Neuronal stem cell (in vitro differentiated cells): ENCODE measurements around the gene TSSC4.

ENCODE experiments used
- DNase-seq: peaks from one replicate; pipeline ENCODE4 v3.0.0-alpha.2; 2013; ENCODE audit warnings: low spot score
- H2AFZ ChIP-seq: one replicate; pipeline ENCODE4 v1.6.1; 2013; ENCODE audit warnings: mild to moderate bottlenecking, low read length, inconsistent platforms
- H2AK5ac ChIP-seq: 2 replicates; pipeline ENCODE4 v1.6.1; 2013; ENCODE audit warnings: low read depth, mild to moderate bottlenecking, inconsistent platforms, low read length, moderate library complexity, mixed read lengths
- H2BK120ac ChIP-seq: 2 replicates; pipeline ENCODE4 v1.6.1; 2013; ENCODE audit warnings: low read depth, mild to moderate bottlenecking, inconsistent platforms, low read length, moderate library complexity, mixed read lengths
- H2BK12ac ChIP-seq: one replicate; pipeline ENCODE4 v1.6.1; 2013; ENCODE audit warnings: low read length, inconsistent platforms
- H2BK15ac ChIP-seq: 2 replicates; pipeline ENCODE4 v1.6.1; 2013; ENCODE audit warnings: mild to moderate bottlenecking, low read length, inconsistent platforms, mixed read lengths
- H2BK5ac ChIP-seq: one replicate; pipeline ENCODE4 v1.6.1; 2013; ENCODE audit warnings: inconsistent platforms, mild to moderate bottlenecking, low read length, moderate library complexity
- H3K14ac ChIP-seq: one replicate; pipeline ENCODE4 v1.6.1; 2013; ENCODE audit warnings: low read length, inconsistent platforms
- H3K18ac ChIP-seq: 2 replicates; pipeline ENCODE4 v1.6.1; 2013; ENCODE audit warnings: low read length, inconsistent platforms
- H3K23ac ChIP-seq: 2 replicates; pipeline ENCODE4 v1.6.1; 2013; ENCODE audit warnings: low read depth, mild to moderate bottlenecking, mixed read lengths, low read length, inconsistent platforms; ENCODE audit not compliant: poor library complexity
- H3K27ac ChIP-seq: replicated peaks from 3 replicates; pipeline ENCODE4 v1.5.1; 2013; ENCODE audit warnings: low read length, inconsistent platforms
- H3K27me3 ChIP-seq, 3 experiments: 2 replicates each; pipeline ENCODE4 v1.6.1; 2013; ENCODE audit warnings: low read length in 3 of 3, mild to moderate bottlenecking in 2 of 3, inconsistent platforms in 1 of 3, low read depth in 1 of 3, mixed read lengths in 1 of 3, moderate library complexity in 1 of 3; ENCODE audit not compliant: control insufficient read depth in 3 of 3, insufficient read depth in 3 of 3
- H3K36me3 ChIP-seq, 2 donors: replicated peaks in 1 of 2; 2 replicates each; pipeline ENCODE4 v1.6.1; 2013; ENCODE audit warnings: low read length in 2 of 2; ENCODE audit not compliant: control insufficient read depth in 2 of 2, insufficient read depth in 2 of 2
- H3K4ac ChIP-seq: 2 replicates; pipeline ENCODE4 v1.6.1; 2013; ENCODE audit warnings: inconsistent platforms, mild to moderate bottlenecking, low read length, moderate library complexity
- H3K4me1 ChIP-seq, 2 donors: 1 replicate in 1 of 2; 2 replicates in 1 of 2; pipeline ENCODE4 v1.6.1; 2013; ENCODE audit warnings: low read length in 2 of 2, low read depth in 1 of 2; ENCODE audit not compliant: control insufficient read depth in 2 of 2, insufficient read depth in 1 of 2
- H3K4me2 ChIP-seq: one replicate; pipeline ENCODE4 v1.6.1; 2013; ENCODE audit warnings: mild to moderate bottlenecking, low read length, inconsistent platforms; ENCODE audit not compliant: insufficient read depth, poor library complexity, severe bottlenecking
- H3K4me3 ChIP-seq, 2 donors: 2 replicates each; pipeline ENCODE4 v1.5.1; 2013; ENCODE audit warnings: low read length in 2 of 2, mild to moderate bottlenecking in 2 of 2, inconsistent platforms in 1 of 2, moderate library complexity in 1 of 2
- H3K79me1 ChIP-seq: one replicate; pipeline ENCODE4 v1.6.1; 2013; ENCODE audit warnings: low read depth, mild to moderate bottlenecking, inconsistent platforms, low read length, moderate library complexity
- H3K9ac ChIP-seq: one replicate; pipeline ENCODE4 v1.6.1; 2013; ENCODE audit warnings: mild to moderate bottlenecking, low read depth, low read length, inconsistent platforms; ENCODE audit not compliant: poor library complexity
- H3K9me3 ChIP-seq, 2 donors: replicated peaks in 1 of 2; 2 replicates each; pipeline versions ENCODE3 to v1.6.1; 2013; ENCODE audit warnings: low read length in 2 of 2, mild to moderate bottlenecking in 2 of 2, inconsistent platforms in 1 of 2, low read depth in 1 of 2, mixed read lengths in 1 of 2, moderate library complexity in 1 of 2; ENCODE audit not compliant: control insufficient read depth in 2 of 2, insufficient read depth in 1 of 2
- H4K8ac ChIP-seq: one replicate; pipeline ENCODE4 v1.6.1; 2013; ENCODE audit warnings: low read depth, mild to moderate bottlenecking, inconsistent platforms, low read length, moderate library complexity
- H4K91ac ChIP-seq: one replicate; pipeline ENCODE4 v1.6.1; 2013; ENCODE audit warnings: low read length, low read depth, mild to moderate bottlenecking, inconsistent platforms; ENCODE audit not compliant: poor library complexity
- whole genome bisulfite sequencing, 2 donors: extraction: QIAGEN DNeasy Blood & Tissue Kit; methylation state at CpG; one replicate each; pipeline ENCODE4 v1.1.7; 2013; ENCODE audit warnings: missing lambda C conversion rate in 2 of 2, mixed read lengths in 1 of 2; ENCODE audit not compliant: insufficient read length in 2 of 2, insufficient replicate concordance in 1 of 2; ENCODE audit errors: extremely low coverage in 2 of 2; 5-methylcytosine and 5-hydroxymethylcytosine counted together

Gene TSSC4

DNA sequence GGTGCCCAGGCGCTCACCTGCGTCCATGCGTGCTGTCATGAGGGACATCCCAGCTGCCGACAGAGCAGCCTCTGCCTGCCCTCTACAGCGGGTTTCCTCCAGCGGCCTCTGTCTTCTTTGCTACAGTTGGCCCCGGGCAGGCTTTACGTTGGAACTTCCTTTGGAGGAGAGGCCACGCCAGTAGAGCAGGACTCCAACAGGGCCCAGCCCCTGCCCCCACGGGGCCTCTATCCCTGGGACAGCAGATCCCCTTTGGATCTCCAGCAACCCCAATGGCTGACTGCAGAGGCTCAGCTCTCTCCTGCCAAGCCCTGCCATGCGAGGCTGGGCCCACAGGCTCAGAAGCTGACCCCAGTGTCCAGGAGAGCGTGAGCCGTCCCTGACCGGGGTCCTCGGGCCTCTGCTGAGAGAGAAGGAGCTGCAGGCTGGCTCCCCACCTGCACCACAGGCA lies 31.6 kb downstream of the TSSC4 start:
- no peak overlapping the region for H2BK15ac ChIP-seq
- H3K14ac ChIP-seq, result no peak overlapping the region
- no peak overlapping the region for H2BK5ac ChIP-seq
- no peaks in the 10 kb centered on the region for H3K79me1 ChIP-seq
- no peak overlapping the region for H3K4me3 ChIP-seq
- H3K9me3 ChIP-seq, result peaks cover 0 to 17% of the 10 kb centered on the region in 2 donors
- DNase-seq, result no peak
- no CpG with 5 or more reads among the region's 15 CpGs for WGBS, 2 donors
- peak overlapping the region; percentile 85 for H2BK120ac ChIP-seq
- no peak overlapping the region for H2AFZ ChIP-seq
- H3K36me3 ChIP-seq, result peaks cover 0 to 2% of the 10 kb centered on the region in 2 donors
- H2BK12ac ChIP-seq, result no peak overlapping the region
- H2AK5ac ChIP-seq, result peak overlapping the region; percentile 31
- no peak overlapping the region for H3K27ac ChIP-seq
- H3K27me3 ChIP-seq, result peaks cover 0 to 15% (median 2%) of the 10 kb centered on the region in 3 experiments
- no peak overlapping the region for H3K4me2 ChIP-seq
- H4K8ac ChIP-seq, result no peak overlapping the region
- H3K18ac ChIP-seq, result peak overlapping the region; percentile 13
- no peak overlapping the region for H3K9ac ChIP-seq
- no peak overlapping the region for H4K91ac ChIP-seq
- peaks cover 0 to 2% of the 10 kb centered on the region in 2 donors for H3K4me1 ChIP-seq
- no peak overlapping the region for H3K4ac ChIP-seq
- no peak overlapping the region for H3K23ac ChIP-seq

DNA sequence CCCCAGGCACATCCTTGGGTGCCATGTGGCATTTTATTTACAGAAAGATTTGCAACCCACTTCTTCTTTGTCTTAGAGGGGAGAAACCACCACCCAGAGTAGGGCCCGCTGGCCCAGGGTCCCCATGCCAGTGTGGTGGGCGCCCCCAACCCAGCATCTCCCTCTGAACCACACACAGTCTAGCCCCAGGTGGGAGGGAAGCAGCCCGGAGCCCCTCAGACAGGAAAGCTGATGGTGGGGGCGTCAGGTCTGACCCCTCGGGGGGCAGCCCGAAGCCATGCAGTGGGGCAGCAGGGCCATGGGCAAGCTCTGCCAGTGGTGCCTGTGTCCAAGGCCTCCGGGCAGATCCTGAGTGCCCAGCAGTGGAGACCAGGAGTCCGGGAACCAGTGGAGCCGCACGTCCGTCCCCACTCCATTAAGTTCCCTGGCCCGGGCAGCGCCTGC lies 32.1 kb downstream of the TSSC4 start:
- H4K8ac ChIP-seq, result no peak overlapping the region
- H3K4me1 ChIP-seq, result peaks cover 0 to 2% of the 10 kb centered on the region in 2 donors
- no peak overlapping the region for H2AFZ ChIP-seq
- no peak overlapping the region for H3K4ac ChIP-seq
- no peak overlapping the region for H3K4me2 ChIP-seq
- H3K14ac ChIP-seq, result no peak overlapping the region
- H3K9me3 ChIP-seq, result peaks cover 0 to 17% of the 10 kb centered on the region in 2 donors
- no CpG with 5 or more reads among the region's 13 CpGs for WGBS, 2 donors
- no peak overlapping the region for H3K9ac ChIP-seq
- no peak overlapping the region for H2BK12ac ChIP-seq
- no peak overlapping the region for H4K91ac ChIP-seq
- no peaks in the 10 kb centered on the region for H3K79me1 ChIP-seq
- H3K18ac ChIP-seq, result peak overlapping the region; percentile 46
- peaks cover 0 to 15% (median 6%) of the 10 kb centered on the region in 3 experiments for H3K27me3 ChIP-seq
- no peak overlapping the region for H2BK15ac ChIP-seq
- no peak for DNase-seq
- no peak overlapping the region for H3K23ac ChIP-seq
- peaks cover 0 to 2% of the 10 kb centered on the region in 2 donors for H3K36me3 ChIP-seq
- H2AK5ac ChIP-seq, result peak overlapping the region; percentile 91
- H2BK120ac ChIP-seq, result peak overlapping the region; percentile 85
- H3K27ac ChIP-seq, result no peak overlapping the region
- H2BK5ac ChIP-seq, result no peak overlapping the region
- H3K4me3 ChIP-seq, result no peak overlapping the region

DNA sequence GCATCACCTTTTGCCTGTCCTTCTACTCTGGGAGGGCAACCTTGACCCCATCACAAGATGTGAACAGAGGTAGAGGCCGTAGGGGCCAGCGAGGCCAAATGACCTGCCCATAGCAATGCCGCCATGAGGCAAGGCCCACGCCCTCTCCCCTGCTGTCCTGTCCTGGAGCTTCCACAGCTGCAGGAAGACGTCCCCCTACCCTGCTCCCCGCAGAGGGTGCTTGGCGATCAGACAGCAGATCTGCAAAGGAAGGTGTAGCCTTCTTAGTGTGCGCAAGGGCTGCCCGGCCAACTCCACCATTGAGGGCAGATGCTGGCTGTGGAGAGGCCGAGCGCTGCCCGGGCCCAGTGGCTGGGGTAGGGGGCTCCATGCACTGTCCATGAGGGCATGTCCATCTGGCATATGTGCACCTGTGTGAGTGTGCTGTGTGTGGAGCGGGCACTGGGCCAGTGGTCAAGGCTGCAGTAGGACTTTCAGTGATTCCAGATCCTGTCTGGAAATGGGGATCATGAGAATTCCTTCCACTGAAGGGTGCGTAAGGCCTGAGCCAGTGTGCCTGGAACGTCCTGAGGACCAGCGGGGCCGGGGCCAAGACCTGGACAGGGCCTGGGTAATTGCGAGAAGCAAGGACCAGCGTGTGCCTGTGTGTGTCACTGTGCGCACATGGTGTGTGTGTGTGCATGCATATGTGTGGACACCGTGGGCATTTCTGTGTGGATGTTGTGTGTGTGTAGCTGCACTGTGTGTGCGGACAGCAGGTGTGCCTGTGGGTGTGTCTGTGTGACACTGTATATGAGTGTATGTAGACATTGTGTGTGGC lies 32.8 kb downstream of the TSSC4 start:
- Histone ChIP-seq H3K14ac (peak overlapping the region; percentile 97), H3K4me2 (no peak overlapping the region), H3K27ac (no peak overlapping the region), H3K9ac (peak overlapping the region; percentile 89), H3K36me3 (peaks cover 0 to 2% of the 10 kb centered on the region in 2 donors), H2BK15ac (peak overlapping the region; percentile 73), H3K27me3 (peaks cover 0 to 15% (median 7%) of the 10 kb centered on the region in 3 experiments), H3K4ac (peak overlapping the region; percentile 81), H3K4me3 (peak overlapping the region in 1 of 2 donors; percentile 10), H2AFZ (no peak overlapping the region), H4K91ac (no peak overlapping the region), H3K23ac (peak overlapping the region; percentile 88), H2AK5ac (peak overlapping the region; percentile 91), H3K18ac (peak overlapping the region; percentile 83), H2BK120ac (no peak overlapping the region), H3K9me3 (peaks cover 0 to 17% of the 10 kb centered on the region in 2 donors), H4K8ac (no peak overlapping the region), H3K4me1 (peaks cover 0 to 2% of the 10 kb centered on the region in 2 donors), H3K79me1 (no peaks in the 10 kb centered on the region), H2BK5ac (no peak overlapping the region), H2BK12ac (no peak overlapping the region)
- DNase-seq, result no peak
- WGBS, 2 donors, result no CpG with 5 or more reads among the region's 22 CpGs

DNA sequence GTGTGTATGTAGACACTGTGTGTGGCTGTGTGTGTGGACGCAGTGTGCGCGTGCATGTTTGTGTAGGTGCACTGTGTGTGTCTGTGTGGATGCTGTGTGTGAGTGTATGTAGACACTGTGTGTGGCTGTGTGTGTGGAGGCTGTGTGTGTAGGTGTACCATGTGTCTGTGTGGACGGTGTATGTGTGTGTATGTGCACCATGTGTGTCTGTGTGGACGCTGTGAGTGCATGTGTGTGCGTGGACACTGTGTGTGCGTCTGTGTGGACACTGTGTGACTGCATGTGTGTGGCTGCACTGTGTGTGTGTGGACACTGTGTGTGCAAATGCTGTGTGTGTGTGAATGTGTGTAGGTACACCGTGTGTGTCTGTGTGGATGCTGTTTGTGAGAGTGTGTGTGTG lies 33.5 kb downstream of the TSSC4 start:
- H3K27me3 ChIP-seq, result peaks cover 0 to 15% (median 7%) of the 10 kb centered on the region in 3 experiments
- peaks cover 0 to 17% of the 10 kb centered on the region in 2 donors for H3K9me3 ChIP-seq
- no peak overlapping the region for H3K4me2 ChIP-seq
- peak overlapping the region; percentile 2 for H2BK12ac ChIP-seq
- peak overlapping the region; percentile 79 for H4K91ac ChIP-seq
- DNase-seq, result no peak
- H3K18ac ChIP-seq, result peak overlapping the region; percentile 83
- H3K79me1 ChIP-seq, result no peaks in the 10 kb centered on the region
- no CpG with 5 or more reads among the region's 8 CpGs for WGBS, 2 donors
- H3K4me1 ChIP-seq, result peaks cover 0 to 2% of the 10 kb centered on the region in 2 donors
- H3K4me3 ChIP-seq, result peak overlapping the region in 1 of 2 donors; percentile 10
- H3K14ac ChIP-seq, result peak overlapping the region; percentile 97
- no peak overlapping the region for H2AFZ ChIP-seq
- peak overlapping the region; percentile 81 for H3K4ac ChIP-seq
- H3K36me3 ChIP-seq, result peaks cover 0 to 2% of the 10 kb centered on the region in 2 donors
- H4K8ac ChIP-seq, result peak overlapping the region; percentile 48
- H2BK15ac ChIP-seq, result peak overlapping the region; percentile 73
- H2AK5ac ChIP-seq, result peak overlapping the region; percentile 65
- no peak overlapping the region for H2BK5ac ChIP-seq
- H3K27ac ChIP-seq, result no peak overlapping the region
- H2BK120ac ChIP-seq, result peak overlapping the region; percentile 0
- peak overlapping the region; percentile 88 for H3K23ac ChIP-seq
- H3K9ac ChIP-seq, result peak overlapping the region; percentile 89
